ENCODE data around the gene ELN.
A peak's percentile ranks its signal among the peaks of the same experiment; 100 is the strongest.

ELN gene

GRCh38 chr7:74064696-74065095, 36.7 kb downstream of the ELN start:
- DNase-seq = no peak

- DNase-seq = no peak
Observed at GRCh38 chr7:74066626-74067025, 38.7 kb downstream of the ELN start.

GRCh38 chr7:74068378-74069085, 40.6 kb downstream of the ELN start:
- peak in 1 of 4 experiments; percentile 0 for DNase-seq

GRCh38 chr7:74069086-74069541, 41.1 kb downstream of the ELN start:
- DNase-seq = no peak

- peak in 1 of 4 experiments; percentile 4 for DNase-seq
Observed at GRCh38 chr7:74069790-74070618, 42.0 kb downstream of the ELN start.

GRCh38 chr7:74070619-74070921, 42.6 kb downstream of the ELN start:
- peak in 2 of 4 experiments; percentile 7 to 24 for DNase-seq

- no peak for DNase-seq
Observed at GRCh38 chr7:74071121-74071520, 43.1 kb downstream of the ELN start.

GRCh38 chr7:74074770-74075169, 46.8 kb downstream of the ELN start:
- DNase-seq = no peak

GRCh38 chr7:74078461-74078860, 50.5 kb downstream of the ELN start:
- no peak for DNase-seq

- no peak for DNase-seq
Observed at GRCh38 chr7:74082770-74083116, 54.8 kb downstream of the ELN start.

GRCh38 chr7:74083117-74083876, 55.3 kb downstream of the ELN start, which contains the start of gene LIMK1:
TSS of gene LIMK1 (plus strand) at chr7:74083804. CDS start at chr7:74083991, 187 bp downstream.
- DNase-seq = peak; percentile 85 to 97 (median 94)

- DNase-seq = peak; percentile 42 to 66 (median 59)
Observed at GRCh38 chr7:74083928-74084721, 56.2 kb downstream of the ELN start.

- peak in 1 of 4 experiments; percentile 8 for DNase-seq
Observed at GRCh38 chr7:74084722-74085578, 57.0 kb downstream of the ELN start.

- DNase-seq = no peak
Observed at GRCh38 chr7:74087791-74088453, 59.9 kb downstream of the ELN start.

- peak; percentile 10 to 59 (median 35) for DNase-seq
Observed at GRCh38 chr7:74092321-74092963, 64.5 kb downstream of the ELN start.

- peak; percentile 89 to 95 (median 94) for DNase-seq
Observed at GRCh38 chr7:74092964-74093471, 65.0 kb downstream of the ELN start.

- peak in 2 of 4 experiments; percentile 20 to 31 for DNase-seq
Observed at GRCh38 chr7:74093671-74094223, 65.8 kb downstream of the ELN start.

GRCh38 chr7:74094224-74095101, 66.5 kb downstream of the ELN start:
- peak; percentile 91 to 96 (median 92) for DNase-seq

- DNase-seq = no peak
Observed at GRCh38 chr7:74095135-74095534, 67.2 kb downstream of the ELN start.
